H7 (cell line): ENCODE data around the gene CYS1. TPM values are rescaled to one million over a fixed set of nuclear protein-coding genes. Genes with fewer than 3 reads are reported as not detected.
A peak's percentile ranks its signal among the peaks of the same experiment; 100 is the strongest.
"Not testable (repeated sequence)": the region's sequence is repeated elsewhere in the genome, so short reads cannot be mapped to it uniquely, and the experiment has no call there.

Experiments
- DNase-seq: peaks from one replicate; pipeline ENCODE4 v3.0.0; 2012
- H3K27me3 ChIP-seq: 2 replicates; pipeline ENCODE4 v1.6.0; 2011; ENCODE audit warnings: mild to moderate bottlenecking, low read length; ENCODE audit not compliant: control insufficient read depth, insufficient read depth
- H3K36me3 ChIP-seq: replicated peaks from 2 replicates; pipeline ENCODE4 v1.5.1; 2011; ENCODE audit warnings: low read length; ENCODE audit not compliant: control insufficient read depth, insufficient read depth
- H3K4me3 ChIP-seq: 2 replicates; pipeline ENCODE4 v1.5.1; 2011; ENCODE audit warnings: low read depth, mild to moderate bottlenecking, control low read depth, low read length, moderate library complexity; ENCODE audit not compliant: insufficient read depth
- total RNA-seq: library from RNA; depleted of rRNA; stranded (reverse); fragments of >200 nt; shearing (Covaris generic); gene quantifications from 2 replicates; pipeline ENCODE4 v1.2.3, GENCODE V29; 2014

CYS1 gene
- total RNA-seq, 1 experiment from 2014 or later = 0.24 TPM

- H3K27me3 ChIP-seq, H3K36me3 ChIP-seq, DNase-seq: not testable (repeated sequence)
Observed at GRCh38 chr2:10104906-10105305, 24.7 kb upstream of the CYS1 start.

DNA sequence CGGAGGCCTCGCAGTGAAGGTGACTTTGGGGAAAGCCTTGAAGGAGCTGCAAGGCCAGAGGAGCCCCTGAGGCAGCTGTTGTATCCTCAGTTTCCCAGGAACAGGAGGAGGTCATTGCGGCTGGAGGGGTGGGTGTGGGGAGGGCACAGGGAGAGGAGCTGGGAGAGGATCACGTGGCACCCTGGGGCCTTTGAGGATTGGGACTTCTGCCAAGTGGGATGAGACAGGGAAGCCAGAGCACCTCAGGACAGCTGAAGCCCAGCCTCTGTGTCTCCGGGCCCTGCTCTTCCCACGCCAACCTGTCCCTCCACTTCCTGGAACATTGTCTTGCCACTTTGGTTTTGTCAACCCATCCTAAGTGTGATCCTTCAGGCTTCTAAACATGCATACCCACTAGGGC, 23.0 kb upstream of the CYS1 start:
- Histone ChIP-seq H3K4me3 (no peak overlapping the region), H3K27me3 (no peaks in the 10 kb centered on the region), H3K36me3 (no peaks in the 10 kb centered on the region)
- no peak for DNase-seq

More at GRCh38 chr2:10104906-10105305, 24.7 kb upstream of the CYS1 start:
- not testable (repeated sequence) for H3K4me3 ChIP-seq

DNA sequence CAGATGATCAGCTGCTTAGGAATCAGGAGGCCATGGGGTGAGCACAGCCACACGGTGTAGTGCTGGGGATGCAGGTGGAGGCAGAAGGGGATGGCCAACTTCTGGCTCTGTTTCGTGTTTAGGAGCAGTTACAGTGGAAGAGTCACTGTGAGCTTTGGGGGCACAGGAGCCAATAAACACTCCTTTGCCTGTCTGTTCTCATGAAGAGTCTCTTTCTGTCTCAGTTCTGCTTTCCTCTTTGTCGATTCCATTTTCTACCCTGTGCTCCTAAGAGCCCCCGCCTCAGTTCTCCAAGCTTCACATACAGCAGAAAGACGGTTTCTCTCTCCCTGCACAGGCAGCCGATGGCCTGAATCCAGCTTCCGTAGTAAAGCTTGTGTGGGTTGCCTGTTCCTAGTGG, 21.3 kb upstream of the CYS1 start:
- H3K4me3 ChIP-seq = no peak overlapping the region
- no peaks in the 10 kb centered on the region for H3K36me3 ChIP-seq
- DNase-seq = peak; percentile 17
- no peaks in the 10 kb centered on the region for H3K27me3 ChIP-seq

DNA sequence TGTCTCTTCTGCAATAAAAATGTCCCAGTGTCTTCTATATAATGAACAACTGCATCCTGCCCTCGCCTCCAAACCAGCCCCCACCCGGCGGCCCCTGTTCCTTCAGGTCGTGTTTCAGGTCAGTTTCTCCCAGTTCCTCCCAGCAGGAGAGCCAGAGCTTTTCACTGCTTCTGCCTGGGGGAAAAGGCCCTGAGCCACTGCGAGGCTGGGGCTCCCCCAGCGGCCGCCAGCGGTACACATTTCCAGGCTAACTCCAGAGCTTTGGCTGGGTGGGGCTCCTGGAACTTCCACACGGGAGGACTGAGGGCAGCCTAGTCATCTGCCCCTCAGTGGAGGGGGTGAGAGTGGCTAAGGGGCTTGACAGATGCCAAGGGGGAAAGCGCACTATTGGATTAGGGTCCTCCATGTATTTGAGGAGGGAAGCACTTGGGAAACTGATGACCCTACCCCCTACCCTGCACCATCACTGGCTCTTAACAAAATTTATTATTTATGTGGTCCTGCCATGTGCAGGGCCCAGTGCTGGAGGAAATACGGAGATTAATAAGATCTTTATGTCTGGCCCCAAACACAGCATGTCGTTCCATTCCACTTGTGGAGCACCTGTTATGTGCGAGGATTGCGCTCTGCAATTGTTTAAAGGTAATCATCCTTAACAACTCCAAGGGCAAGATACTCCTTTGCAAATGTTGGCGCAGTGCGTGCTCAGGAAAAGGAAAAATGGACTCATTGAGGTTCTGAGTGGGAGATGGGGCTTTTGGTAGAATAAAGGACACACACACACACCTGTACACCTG, 17.3 kb upstream of the CYS1 start:
- Histone ChIP-seq H3K36me3 (no peaks in the 10 kb centered on the region), H3K4me3 (no peak overlapping the region), H3K27me3 (no peaks in the 10 kb centered on the region)
- DNase-seq = peak; percentile 95

GRCh38 chr2:10096641-10097040, 16.4 kb upstream of the CYS1 start:
- Histone ChIP-seq H3K36me3 (no peaks in the 10 kb centered on the region), H3K27me3 (no peaks in the 10 kb centered on the region), H3K4me3 (no peak overlapping the region)
- DNase-seq = peak; percentile 43

GRCh38 chr2:10095175-10095574, 15.0 kb upstream of the CYS1 start:
- H3K36me3 ChIP-seq = no peaks in the 10 kb centered on the region
- no peaks in the 10 kb centered on the region for H3K27me3 ChIP-seq
- DNase-seq = peak; percentile 10
- H3K4me3 ChIP-seq = no peak overlapping the region

DNA sequence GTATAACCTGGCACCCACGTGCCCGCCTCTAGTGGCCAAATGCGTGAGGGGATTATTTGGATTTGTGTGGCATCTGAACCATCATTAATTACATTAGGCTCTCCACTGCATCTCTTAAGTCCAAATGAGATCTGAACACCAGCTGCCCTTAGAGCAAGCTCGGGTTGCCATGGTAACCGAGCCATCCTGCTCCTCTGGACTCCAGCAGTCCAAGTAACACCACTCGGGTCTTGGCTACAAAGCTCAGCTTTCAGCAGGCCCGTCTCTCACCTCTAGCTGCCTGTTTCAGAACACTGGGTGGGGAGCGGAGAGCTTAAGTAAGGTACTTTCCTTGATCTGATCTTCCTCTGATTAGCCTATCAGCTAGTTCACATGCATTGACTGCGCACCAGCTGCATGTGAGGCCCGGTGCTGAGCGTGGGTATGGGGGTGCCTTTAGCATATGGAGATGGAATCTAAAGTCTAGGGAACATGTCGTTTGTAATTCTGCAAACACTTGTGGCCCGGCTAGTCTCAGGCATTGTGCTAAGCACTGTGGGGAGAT, 14.1 kb upstream of the CYS1 start:
- Histone ChIP-seq H3K27me3 (no peaks in the 10 kb centered on the region), H3K4me3 (no peak overlapping the region), H3K36me3 (no peaks in the 10 kb centered on the region)
- DNase-seq = peak; percentile 32

- H3K27me3 ChIP-seq, DNase-seq, H3K36me3 ChIP-seq, H3K4me3 ChIP-seq: not testable (repeated sequence)
Observed at GRCh38 chr2:10091889-10092244, 11.7 kb upstream of the CYS1 start.

- Histone ChIP-seq H3K27me3 (no peaks in the 10 kb centered on the region), H3K36me3 (no peaks in the 10 kb centered on the region), H3K4me3 (no peak overlapping the region; the same call in 1 of the 2 replicates)
- no peak for DNase-seq
Observed at GRCh38 chr2:10091182-10091888, 11.1 kb upstream of the CYS1 start.

DNA sequence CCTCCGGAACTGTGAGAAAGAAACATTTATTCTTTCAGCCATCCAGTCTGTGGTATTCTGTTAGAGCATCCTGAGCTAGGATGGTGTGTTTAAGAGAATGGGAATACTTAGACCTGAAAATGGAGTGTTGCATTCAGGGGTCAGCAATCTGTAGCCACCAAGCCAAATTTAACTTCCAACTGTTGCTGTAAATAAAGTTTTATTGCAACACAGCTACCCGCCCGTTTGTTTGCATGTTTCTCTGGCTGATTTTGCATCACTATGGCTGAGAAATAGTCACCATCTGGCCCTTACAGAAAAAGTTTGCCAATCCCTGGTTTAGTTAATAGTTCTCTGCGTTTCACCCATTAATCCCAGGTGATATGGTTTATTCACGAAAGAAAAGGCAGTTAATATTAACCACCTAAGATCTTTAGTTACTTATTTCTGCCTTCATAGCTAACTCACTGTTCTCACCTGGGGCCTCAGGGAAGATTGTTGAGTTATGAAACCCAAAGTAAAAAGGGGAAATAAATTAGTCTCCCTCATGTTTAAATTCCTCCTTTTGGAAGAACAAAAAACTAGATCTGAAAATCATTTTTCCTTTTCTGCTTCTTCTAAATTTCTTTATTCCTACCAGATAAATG, 9.5 kb upstream of the CYS1 start:
- DNase-seq = no peak
- H3K27me3 ChIP-seq = no peaks in the 10 kb centered on the region; the same call in 1 of the 2 replicates
- no peak overlapping the region for H3K4me3 ChIP-seq

DNA sequence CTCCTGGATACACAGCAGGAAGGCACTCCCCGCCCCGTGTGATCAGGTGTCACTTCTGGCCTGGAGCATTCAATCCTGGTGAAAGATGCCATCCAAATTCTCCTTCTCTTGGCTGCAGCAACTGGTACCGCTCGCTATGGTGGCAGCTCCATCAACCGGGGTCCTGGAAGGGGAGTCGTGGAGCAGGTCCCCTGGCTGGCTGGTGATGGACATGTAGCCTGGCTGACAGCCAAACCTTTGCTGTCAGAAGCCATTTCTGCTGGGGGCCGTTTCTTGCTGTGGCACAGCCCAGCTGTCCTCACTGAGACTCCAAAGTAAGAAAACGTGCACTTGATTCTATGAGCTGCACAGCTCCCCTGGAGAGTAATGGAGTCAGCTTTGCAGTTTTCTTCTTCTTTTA, 7.1 kb upstream of the CYS1 start:
- Histone ChIP-seq H3K36me3 (no peaks in the 10 kb centered on the region), H3K4me3 (no peak overlapping the region), H3K27me3 (no peaks in the 10 kb centered on the region; the same call in 1 of the 2 replicates)
- DNase-seq = no peak

More for the DNA sequence above, 9.5 kb upstream of the CYS1 start:
- H3K36me3 ChIP-seq = no peaks in the 10 kb centered on the region

GRCh38 chr2:10086950-10087349, 6.7 kb upstream of the CYS1 start:
- DNase-seq = no peak
- Histone ChIP-seq H3K4me3 (no peak overlapping the region), H3K36me3 (no peaks in the 10 kb centered on the region), H3K27me3 (no peaks in the 10 kb centered on the region; the same call in 1 of the 2 replicates)

- H3K4me3 ChIP-seq = no peak overlapping the region
- peaks cover 8% of the 10 kb centered on the region for H3K27me3 ChIP-seq
- no peaks in the 10 kb centered on the region for H3K36me3 ChIP-seq
- DNase-seq = no peak
Observed at GRCh38 chr2:10085668-10086059, 5.5 kb upstream of the CYS1 start.

DNA sequence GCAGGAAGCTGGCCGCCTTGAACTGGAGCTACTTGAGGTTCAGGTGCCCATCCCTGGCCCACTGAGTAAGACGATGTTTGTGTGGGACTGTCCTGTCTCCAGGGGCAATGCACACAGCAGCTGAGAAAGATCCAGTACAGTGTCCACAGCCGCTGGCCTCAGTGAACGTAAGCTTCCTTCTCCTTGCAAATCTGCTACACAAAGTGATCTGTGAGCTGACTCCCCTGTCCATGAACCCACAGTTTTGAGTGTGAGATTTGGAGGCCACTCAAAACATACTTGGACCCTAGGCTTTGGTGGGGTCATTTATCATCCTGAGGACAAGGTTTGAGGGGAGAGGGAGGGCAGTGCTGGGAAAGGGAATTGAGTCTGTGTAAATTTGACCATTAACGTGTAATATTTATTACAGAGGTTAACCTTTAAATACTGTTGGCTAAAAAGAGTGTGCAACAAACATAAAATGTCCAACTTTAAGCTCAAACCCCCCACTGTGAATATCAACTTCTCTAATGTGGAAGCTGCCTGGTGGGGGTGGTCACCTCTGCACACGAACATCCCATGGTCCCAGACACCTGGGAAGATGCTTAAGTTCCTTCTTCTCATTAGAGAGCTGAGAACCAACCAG, 4.9 kb upstream of the CYS1 start:
- peaks cover 12% of the 10 kb centered on the region for H3K27me3 ChIP-seq
- DNase-seq = no peak
- H3K36me3 ChIP-seq = no peaks in the 10 kb centered on the region
- no peak overlapping the region for H3K4me3 ChIP-seq
